BJ (cell line): ENCODE results near the gene GDPD4. TPM values are rescaled to one million over a fixed set of nuclear protein-coding genes. Genes with fewer than 3 reads are reported as not detected.

Source experiments
- CTCF ChIA-PET: fragments of 350-600 bp; formaldehyde crosslinking; extraction: SDS; loops from one replicate; lab custom pipeline; 2021; ENCODE audit warnings: antibody characterized with exemption, inconsistent platforms; lab: Yijun Ruan, JAX
- POLR2A ChIA-PET: fragments of 300-600 bp; sonication (Branson Sonifier 250); formaldehyde crosslinking; extraction: SDS; loops from one replicate; lab custom pipeline; 2021; ENCODE audit warnings: antibody characterized with exemption; lab: Charles Lee
- DNase-seq: peaks from one replicate; pipeline ENCODE4 v3.0.0-alpha.2; 2011; ENCODE audit warnings: low read depth
- H3K27me3 ChIP-seq: 2 replicates; pipeline ENCODE4 v1.6.0; 2011; ENCODE audit warnings: low read length; ENCODE audit not compliant: control insufficient read depth, insufficient read depth
- H3K36me3 ChIP-seq: 2 replicates; pipeline ENCODE4 v1.5.1; 2011; ENCODE audit warnings: low read length; ENCODE audit not compliant: control insufficient read depth, insufficient read depth
- H3K4me3 ChIP-seq: 2 replicates; pipeline ENCODE4 v1.5.1; 2011; ENCODE audit warnings: low read depth, mild to moderate bottlenecking, control low read depth, low read length
- polyA plus RNA-seq: library from polyadenylated mRNA; depleted of rRNA; stranded (reverse); fragments of >200 nt; gene quantifications from 2 replicates; pipeline ENCODE4 v1.2.3, GENCODE V29; 2011
- TF ChIP-seq, protein P1 (sequence below): IDR thresholded peaks from 2 replicates; pipeline ENCODE4 v1.5.1; 2011; ENCODE audit warnings: low read depth, mild to moderate bottlenecking, control low read depth, inconsistent platforms, low read length, moderate library complexity; ENCODE audit not compliant: insufficient read depth

Gene GDPD4
- polyA plus RNA-seq, 1 experiment, result not detected

DNA sequence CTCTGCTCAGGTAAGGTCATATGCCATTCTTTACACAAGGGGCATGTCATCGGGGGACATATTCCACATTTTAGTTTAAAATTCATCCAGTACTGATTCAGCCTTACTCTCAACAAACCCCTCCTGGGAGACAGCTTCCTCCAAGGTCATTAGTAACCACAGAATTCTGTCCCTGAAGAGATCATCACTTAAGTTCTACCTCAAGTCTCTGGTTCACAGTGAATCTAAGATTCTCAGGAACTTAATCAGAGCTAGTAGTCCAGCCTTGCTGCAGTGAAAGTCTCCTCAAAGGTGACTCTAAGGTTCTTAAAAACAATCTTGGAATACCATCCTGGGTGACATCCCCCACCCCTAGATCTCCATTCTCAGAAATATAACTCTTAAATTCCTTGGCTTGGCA lies 18.9 kb upstream of the GDPD4 start:
- POLR2A ChIA-PET, result no interaction called here
- H3K36me3 ChIP-seq, result no peaks in the 10 kb centered on the region
- no peak for DNase-seq
- TF ChIP-seq, protein P1, sequence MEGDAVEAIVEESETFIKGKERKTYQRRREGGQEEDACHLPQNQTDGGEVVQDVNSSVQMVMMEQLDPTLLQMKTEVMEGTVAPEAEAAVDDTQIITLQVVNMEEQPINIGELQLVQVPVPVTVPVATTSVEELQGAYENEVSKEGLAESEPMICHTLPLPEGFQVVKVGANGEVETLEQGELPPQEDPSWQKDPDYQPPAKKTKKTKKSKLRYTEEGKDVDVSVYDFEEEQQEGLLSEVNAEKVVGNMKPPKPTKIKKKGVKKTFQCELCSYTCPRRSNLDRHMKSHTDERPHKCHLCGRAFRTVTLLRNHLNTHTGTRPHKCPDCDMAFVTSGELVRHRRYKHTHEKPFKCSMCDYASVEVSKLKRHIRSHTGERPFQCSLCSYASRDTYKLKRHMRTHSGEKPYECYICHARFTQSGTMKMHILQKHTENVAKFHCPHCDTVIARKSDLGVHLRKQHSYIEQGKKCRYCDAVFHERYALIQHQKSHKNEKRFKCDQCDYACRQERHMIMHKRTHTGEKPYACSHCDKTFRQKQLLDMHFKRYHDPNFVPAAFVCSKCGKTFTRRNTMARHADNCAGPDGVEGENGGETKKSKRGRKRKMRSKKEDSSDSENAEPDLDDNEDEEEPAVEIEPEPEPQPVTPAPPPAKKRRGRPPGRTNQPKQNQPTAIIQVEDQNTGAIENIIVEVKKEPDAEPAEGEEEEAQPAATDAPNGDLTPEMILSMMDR, result no peak
- CTCF ChIA-PET, result no interaction called here
- H3K4me3 ChIP-seq, result no peak overlapping the region
- no peaks in the 10 kb centered on the region for H3K27me3 ChIP-seq

DNA sequence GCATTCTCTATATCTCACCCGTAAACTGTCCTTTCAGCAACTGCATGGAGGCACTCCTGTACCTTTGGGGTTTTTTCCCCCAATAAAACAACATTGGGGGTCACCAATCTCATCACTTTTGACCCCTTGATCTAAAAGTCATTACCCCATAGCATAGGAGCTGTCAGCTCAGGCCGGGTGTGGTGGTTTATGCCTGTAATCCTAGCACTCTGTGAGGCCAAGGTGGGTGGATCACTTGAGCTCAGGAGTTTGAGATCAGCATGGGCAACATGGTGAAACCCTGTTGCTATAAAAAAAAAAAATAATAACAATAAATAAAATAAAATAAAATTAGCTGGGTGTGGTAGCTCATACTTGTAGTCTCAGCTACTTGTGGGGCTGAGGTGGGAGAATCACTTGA lies 17.1 kb upstream of the GDPD4 start:
- no peak for DNase-seq
- CTCF ChIA-PET, result interaction anchor here (0.6 to 0.8 kb wide), 2 partner anchors 28 to 230 kb away, joined by 3 read pairs; no protein-coding TSS in a partner anchor
- POLR2A ChIA-PET, result no interaction called here
- Histone ChIP-seq H3K36me3 (no peaks in the 10 kb centered on the region), H3K4me3 (no peak overlapping the region), H3K27me3 (no peaks in the 10 kb centered on the region)
- TF ChIP-seq, protein P1, result no peak

DNA sequence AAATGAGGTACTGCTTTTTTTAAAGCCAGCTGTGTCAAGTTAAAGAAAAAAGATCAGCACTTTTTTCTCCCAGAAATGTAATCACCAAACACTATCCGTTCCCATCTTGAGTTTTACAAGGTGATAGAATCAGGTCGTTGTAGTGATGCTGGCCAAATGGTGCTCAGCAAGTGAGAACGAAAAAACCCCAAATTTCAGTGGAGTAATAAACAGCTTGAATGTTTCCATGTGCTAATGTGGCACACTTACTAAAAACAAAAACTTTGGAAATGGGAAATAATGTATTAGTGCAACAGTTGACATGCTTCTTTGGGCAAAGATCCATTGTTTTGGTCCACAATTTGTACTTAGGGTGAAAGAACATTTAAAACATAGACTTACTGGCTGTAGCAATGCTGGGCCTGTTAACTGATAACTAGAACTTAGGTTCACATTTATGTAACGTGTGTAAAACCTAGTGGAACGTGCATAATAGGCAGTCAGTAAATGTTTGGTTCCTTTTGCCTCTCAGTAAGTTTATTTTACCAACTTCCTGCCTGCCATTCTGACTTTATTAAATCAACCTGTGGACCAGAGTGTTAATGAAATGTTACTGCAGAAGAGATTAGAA lies 15.4 kb upstream of the GDPD4 start:
- TF ChIP-seq, protein P1, result no peak
- H3K27me3 ChIP-seq, result no peaks in the 10 kb centered on the region
- CTCF ChIA-PET, result interaction anchor here (1.3 kb wide), 1 partner anchor 27 kb away, joined by 4 read pairs; no protein-coding TSS in a partner anchor
- DNase-seq, result peak; percentile 19
- H3K36me3 ChIP-seq, result no peaks in the 10 kb centered on the region
- POLR2A ChIA-PET, result no interaction called here
- no peak overlapping the region for H3K4me3 ChIP-seq

DNA sequence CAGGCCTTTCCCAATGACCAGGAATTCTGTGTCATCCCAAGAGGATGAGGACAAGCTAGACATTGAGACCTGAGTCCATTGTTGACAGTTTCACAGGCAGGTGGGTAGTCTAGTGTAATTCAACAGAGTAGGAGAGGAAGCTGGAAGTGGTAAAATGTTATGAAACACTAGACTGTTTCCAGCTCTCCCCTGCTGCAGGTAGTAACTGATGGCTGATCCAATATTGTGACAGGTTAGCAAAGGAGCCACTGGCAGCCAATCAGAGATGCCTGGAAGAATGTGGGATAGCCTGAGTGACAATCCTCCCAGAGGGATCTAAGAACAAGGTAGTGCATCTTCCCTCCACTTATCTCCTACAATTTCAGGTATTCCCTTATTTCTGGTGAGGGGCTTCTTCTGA lies 10.6 kb upstream of the GDPD4 start:
- no peaks in the 10 kb centered on the region for H3K27me3 ChIP-seq
- POLR2A ChIA-PET, result no interaction called here
- TF ChIP-seq, protein P1, result no peak
- no peak for DNase-seq
- CTCF ChIA-PET, result interaction anchor here (1.0 to 1.3 kb wide), 2 partner anchors 9 to 185 kb away, joined by 3 read pairs; no protein-coding TSS in a partner anchor
- no peaks in the 10 kb centered on the region for H3K36me3 ChIP-seq
- no peak overlapping the region for H3K4me3 ChIP-seq

DNA sequence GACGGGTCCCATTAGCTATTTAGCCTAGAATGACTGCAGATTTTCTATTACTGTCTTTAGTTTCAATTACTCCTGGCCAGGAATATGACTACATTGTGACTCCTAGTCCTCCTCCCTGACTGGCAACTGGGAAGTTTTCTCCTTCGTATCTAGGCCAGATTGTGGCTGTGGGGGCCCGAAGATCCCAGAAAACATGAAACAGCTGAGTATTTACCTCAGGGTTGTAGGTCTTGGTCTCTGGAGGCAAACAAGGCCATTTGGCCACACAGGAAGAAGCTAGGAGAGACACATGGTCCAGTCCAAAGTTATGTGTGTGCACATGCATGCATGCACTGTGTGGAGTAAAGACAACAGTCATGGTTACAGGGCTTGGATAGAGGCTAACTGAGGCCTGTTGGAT lies 10.2 kb upstream of the GDPD4 start:
- Histone ChIP-seq H3K4me3 (no peak overlapping the region), H3K27me3 (no peaks in the 10 kb centered on the region), H3K36me3 (no peaks in the 10 kb centered on the region)
- ChIA-PET CTCF (interaction anchor here (1.0 to 1.3 kb wide), 2 partner anchors 8 to 185 kb away, joined by 3 read pairs; no protein-coding TSS in a partner anchor), POLR2A (no interaction called here)
- TF ChIP-seq, protein P1, result no peak
- no peak for DNase-seq
